Activated CD4-positive, alpha-beta T cell treated with anti-CD3 and anti-CD28 coated beads, Interleukin-2, amount 10 ng/mL, durations not matched to agents 24 days and 14 days (primary cell): ENCODE data around the gene LRRIQ3. TPM values are rescaled to one million over a fixed set of nuclear protein-coding genes. Genes with fewer than 3 reads are reported as not detected.

Source experiments
- DNase-seq: peaks from one replicate; pipeline ENCODE4 v3.0.0; 2022
- H3K27ac Mint-ChIP-seq: one replicate; pipeline ENCODE4 v1.8.0; 2022; ENCODE audit warnings: mild to moderate bottlenecking, mixed read lengths
- H3K27me3 Mint-ChIP-seq: one replicate; pipeline ENCODE4 v1.8.0; 2022; ENCODE audit warnings: mixed read lengths
- H3K36me3 Mint-ChIP-seq: one replicate; pipeline ENCODE4 v1.8.0; 2022; ENCODE audit warnings: low read depth, mild to moderate bottlenecking, mixed read lengths
- H3K4me1 Mint-ChIP-seq: one replicate; pipeline ENCODE4 v1.8.0; 2021; ENCODE audit warnings: mixed read lengths
- H3K4me3 Mint-ChIP-seq: one replicate; pipeline ENCODE4 v1.8.0; 2022; ENCODE audit warnings: mild to moderate bottlenecking, moderate library complexity, mixed read lengths
- H3K9me3 Mint-ChIP-seq: one replicate; pipeline ENCODE4 v1.8.0; 2021; ENCODE audit warnings: mixed read lengths
- intact Hi-C: fragments of 100-400 bp; cut with micrococcal nuclease; formaldehyde crosslinking; loops from one replicate; pipeline ENCODE4 v1.15.1; 2023
- total RNA-seq: library from RNA; stranded (reverse); gene quantifications from 2 replicates; pipeline ENCODE4 v1.2.3, GENCODE V29; 2022

Gene LRRIQ3, protein sequence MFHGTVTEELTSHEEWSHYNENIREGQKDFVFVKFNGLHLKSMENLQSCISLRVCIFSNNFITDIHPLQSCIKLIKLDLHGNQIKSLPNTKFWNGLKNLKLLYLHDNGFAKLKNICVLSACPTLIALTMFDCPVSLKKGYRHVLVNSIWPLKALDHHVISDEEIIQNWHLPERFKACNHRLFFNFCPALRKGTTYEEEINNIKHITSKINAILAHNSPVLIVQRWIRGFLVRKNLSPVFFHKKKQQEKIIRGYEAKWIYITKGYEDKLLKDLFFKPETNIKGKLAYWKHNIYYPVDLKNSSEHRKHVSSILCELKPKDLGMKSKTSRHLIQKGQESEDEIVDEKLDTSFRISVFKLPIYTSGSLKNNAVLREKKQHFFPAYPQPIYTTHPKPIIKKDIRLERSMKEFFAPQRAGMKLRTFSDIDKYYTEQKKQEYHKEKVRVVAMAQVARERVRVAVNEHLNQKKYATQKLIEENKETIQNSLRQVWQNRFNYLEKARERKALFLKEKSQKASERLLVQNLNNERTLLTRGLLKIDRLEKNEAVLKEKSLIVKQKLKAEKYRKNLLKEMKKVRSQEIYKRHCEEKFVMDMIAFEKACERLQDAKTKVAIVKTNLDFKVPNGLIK
- 0.17 and 0.35 TPM in 2 replicates for total RNA-seq

DNA sequence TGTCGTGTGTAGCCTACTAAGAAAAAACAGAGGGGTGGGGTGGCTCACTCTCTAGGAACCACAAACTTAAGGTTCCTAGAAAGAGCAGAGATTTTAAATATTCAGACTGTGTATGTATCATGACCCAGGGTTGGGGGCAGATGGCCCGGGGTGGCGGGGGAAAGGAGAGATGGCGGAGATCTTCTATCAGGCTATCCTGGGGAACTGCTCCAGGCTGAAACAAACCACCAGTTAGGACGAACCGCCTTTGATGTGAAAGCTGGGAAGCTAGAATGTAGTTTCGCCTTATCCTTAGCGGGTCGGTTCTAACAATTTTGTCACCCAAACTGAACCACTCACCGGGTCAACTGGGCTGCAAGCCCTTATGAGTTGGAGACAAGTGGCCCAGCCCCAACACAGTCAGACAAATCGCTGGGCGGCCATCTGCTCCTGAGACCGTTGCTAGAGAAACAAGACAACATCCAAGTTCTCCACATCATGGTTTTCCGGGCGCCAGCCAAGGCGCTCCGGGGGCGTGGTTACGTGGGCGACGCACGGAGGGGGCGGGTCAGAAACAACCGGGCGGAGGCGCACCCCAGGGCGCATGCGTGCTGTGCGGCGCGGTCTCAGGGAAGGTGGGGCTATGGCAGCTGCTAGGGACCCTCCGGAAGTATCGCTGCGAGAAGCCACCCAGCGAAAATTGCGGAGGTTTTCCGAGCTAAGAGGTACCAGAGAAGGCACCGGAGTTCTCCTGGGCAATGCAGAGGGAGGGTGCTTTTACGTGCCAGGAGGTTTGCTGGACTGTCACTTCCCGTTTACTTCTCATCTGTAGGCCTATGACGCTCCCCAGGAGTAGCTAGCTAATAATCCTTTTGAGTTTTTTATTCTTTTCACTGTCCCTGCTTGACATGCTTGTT is at the start of gene LRRIQ3, which contains the start of gene FPGT:
Gene LRRIQ3, minus strand, starts transcription at position 520 of the 896 bp plus-strand sequence. CDS start 14,492 bp downstream, outside the sequence.
Gene FPGT, plus strand, starts transcription at position 586 of the 896 bp plus-strand sequence. Its CDS starts 37 bp downstream, at position 623.
- Mint-ChIP-seq H3K4me1 (peaks cover 19% of the 10 kb centered on the region), H3K27me3 (peaks cover 5% of the 10 kb centered on the region), H3K27ac (peak within 1 kb of the TSS; percentile 93), H3K36me3 (peaks cover 12% of the 10 kb centered on the region), H3K9me3 (no peaks in the 10 kb centered on the region), H3K4me3 (peak within 1 kb of the TSS; percentile 89)
- intact Hi-C loops: loop anchor here (2.0 kb wide), 1 partner anchor 535 kb away; the partner anchor contains the start of genes CRYZ and TYW3
- peak; percentile 99 for DNase-seq

DNA sequence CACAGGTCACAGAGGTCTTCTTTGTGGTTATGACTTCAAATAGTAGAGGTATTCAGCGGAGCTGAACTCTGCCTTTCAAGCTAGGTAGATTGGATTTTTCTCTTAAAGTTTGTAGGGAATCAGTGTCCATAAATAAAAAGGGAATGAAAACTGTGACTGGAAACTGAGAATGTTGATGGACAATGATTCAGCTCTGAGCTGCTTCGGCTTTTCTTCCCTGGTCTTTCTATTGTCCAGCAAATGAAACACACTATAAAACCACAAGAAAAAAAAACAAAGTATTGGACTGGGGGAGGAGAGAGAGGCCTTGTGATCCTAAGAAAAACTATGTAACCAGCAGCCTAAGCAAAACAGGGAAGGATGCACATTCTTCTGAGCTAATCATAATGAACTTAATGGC is 48.3 kb upstream of the LRRIQ3 start:
- DNase-seq: no peak
- Mint-ChIP-seq H3K4me3 (no peak overlapping the region), H3K4me1 (no peaks in the 10 kb centered on the region), H3K36me3 (no peaks in the 10 kb centered on the region), H3K27ac (no peak overlapping the region), H3K27me3 (no peaks in the 10 kb centered on the region), H3K9me3 (no peaks in the 10 kb centered on the region)
- intact Hi-C loops: no loop called here

DNA sequence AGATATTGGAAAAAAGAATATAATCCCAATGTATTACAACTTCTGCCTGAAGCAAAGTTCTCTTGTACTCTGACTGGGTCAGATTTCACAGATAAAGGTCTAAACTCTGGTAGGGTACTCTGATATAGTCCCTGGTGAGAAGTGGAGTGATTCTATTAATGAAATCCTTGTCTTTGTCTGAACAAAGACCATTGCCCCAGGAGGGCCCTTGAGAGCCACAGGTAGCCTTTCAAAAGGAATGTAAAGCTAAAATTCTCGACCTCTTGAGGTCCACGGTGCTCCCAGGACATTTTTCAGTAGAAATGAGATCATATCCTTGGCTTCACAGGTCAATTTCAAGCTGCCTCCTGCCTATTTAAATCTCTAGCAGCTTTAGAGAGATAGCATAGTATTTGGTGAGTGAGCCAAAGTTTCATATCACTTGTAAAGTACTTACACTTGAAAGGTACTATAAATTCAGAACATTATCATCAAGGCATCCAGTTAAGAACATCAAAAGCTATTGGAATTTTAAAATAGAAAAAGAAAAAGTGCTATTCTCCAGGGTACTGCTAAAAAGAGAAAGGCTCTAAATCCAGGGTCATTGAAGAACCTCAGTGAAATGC is 47.3 kb upstream of the LRRIQ3 start:
- H3K4me3 Mint-ChIP-seq: no peak overlapping the region
- H3K27me3 Mint-ChIP-seq: no peaks in the 10 kb centered on the region
- no peak for DNase-seq
- H3K36me3 Mint-ChIP-seq: no peaks in the 10 kb centered on the region
- no peak overlapping the region for H3K27ac Mint-ChIP-seq
- H3K4me1 Mint-ChIP-seq: no peaks in the 10 kb centered on the region
- intact Hi-C loops: no loop called here
- no peaks in the 10 kb centered on the region for H3K9me3 Mint-ChIP-seq

DNA sequence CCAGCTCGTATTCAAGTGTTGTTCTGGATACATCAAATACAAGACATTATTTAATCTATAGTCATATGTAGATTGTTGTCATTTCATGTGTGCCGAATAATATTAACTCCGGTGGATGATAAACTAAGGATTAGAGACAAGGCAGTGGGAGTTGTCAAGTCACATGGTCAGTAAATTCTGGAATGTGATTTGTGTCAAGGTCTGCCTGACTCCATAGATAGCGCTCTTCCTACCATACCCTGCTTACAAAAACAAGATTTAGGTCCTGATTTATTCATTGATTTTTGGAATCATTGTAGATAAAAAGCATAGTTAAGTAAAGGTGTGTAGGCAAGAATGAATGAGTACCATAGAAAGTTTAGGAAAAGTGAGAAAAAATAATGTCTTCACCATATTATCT is 39.8 kb upstream of the LRRIQ3 start:
- Mint-ChIP-seq H3K4me1 (no peaks in the 10 kb centered on the region), H3K36me3 (no peaks in the 10 kb centered on the region), H3K9me3 (no peaks in the 10 kb centered on the region), H3K4me3 (no peak overlapping the region), H3K27me3 (no peaks in the 10 kb centered on the region), H3K27ac (no peak overlapping the region)
- DNase-seq: no peak
- intact Hi-C loops: no loop called here

DNA sequence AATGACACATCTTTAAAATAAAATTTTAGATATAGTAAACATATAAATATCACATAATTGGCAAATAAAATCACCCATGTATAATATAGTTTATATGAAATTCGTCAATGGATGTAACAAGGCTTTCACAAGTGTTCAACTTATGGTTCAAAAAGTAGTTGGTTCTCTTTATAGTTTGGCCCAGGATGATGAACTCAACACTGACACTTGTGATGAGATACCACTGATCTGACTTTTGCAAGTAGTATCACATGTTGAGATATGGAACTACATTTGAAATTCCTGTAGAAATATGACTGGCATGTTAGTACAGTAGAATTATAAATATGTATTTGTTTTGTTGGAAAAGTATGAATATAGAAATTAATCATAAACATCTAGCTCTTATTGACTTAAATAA is 39.1 kb upstream of the LRRIQ3 start:
- Mint-ChIP-seq H3K4me3 (no peak overlapping the region), H3K4me1 (no peaks in the 10 kb centered on the region), H3K36me3 (no peaks in the 10 kb centered on the region), H3K27ac (no peak overlapping the region), H3K27me3 (no peaks in the 10 kb centered on the region), H3K9me3 (no peaks in the 10 kb centered on the region)
- intact Hi-C loops: no loop called here
- no peak for DNase-seq

DNA sequence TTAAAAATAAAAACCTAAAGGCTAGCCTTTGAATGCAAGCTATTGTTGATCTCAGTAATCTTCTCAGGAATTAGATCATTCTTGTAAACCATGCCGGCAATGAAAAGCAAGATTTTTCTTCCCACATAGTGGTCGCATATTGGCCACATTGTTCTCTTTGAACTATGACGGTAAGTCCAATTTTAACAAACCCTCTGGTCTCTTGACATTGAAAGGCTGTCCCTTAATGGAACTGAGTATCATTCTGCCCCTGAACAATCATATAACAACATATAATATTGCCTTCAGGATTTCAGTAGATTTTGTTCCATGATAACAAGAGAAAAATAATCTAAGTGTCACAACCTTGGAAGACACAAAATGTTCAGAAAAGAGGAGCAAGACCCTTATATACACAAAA is 38.5 kb upstream of the LRRIQ3 start:
- Mint-ChIP-seq H3K4me3 (no peak overlapping the region), H3K9me3 (no peaks in the 10 kb centered on the region), H3K27me3 (no peaks in the 10 kb centered on the region), H3K4me1 (no peaks in the 10 kb centered on the region), H3K27ac (no peak overlapping the region), H3K36me3 (no peaks in the 10 kb centered on the region)
- DNase-seq: no peak
- intact Hi-C loops: no loop called here

DNA sequence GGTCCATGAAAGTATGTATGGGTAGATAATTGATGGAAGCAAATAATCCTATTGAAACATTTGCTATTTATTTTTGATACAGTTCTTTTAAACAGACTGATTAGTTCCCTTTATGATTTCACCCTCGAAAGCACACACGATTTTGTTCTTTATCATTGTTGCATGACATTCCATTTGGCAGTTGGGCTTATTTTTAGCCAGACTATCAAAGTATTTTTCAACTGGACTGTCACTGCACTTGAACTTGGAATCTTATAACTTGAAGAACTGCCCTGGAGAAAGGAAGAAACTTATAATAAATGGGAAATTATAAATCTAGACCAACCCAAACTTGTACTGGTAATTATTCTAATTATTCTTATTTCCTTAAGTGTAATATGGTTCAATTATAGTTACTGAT is 37.2 kb upstream of the LRRIQ3 start, which contains the start of gene TNNI3K:
Gene TNNI3K, plus strand, starts transcription at position 235 of the 400 bp plus-strand sequence. Its CDS starts 65 bp downstream, at position 300.
- H3K4me1 Mint-ChIP-seq: no peaks in the 10 kb centered on the region
- no peak within 1 kb of the TSS for H3K27ac Mint-ChIP-seq
- H3K36me3 Mint-ChIP-seq: no peaks in the 10 kb centered on the region
- no peak within 1 kb of the TSS for H3K4me3 Mint-ChIP-seq
- DNase-seq: no peak
- no peaks in the 10 kb centered on the region for H3K27me3 Mint-ChIP-seq
- intact Hi-C loops: no loop called here
- no peaks in the 10 kb centered on the region for H3K9me3 Mint-ChIP-seq

DNA sequence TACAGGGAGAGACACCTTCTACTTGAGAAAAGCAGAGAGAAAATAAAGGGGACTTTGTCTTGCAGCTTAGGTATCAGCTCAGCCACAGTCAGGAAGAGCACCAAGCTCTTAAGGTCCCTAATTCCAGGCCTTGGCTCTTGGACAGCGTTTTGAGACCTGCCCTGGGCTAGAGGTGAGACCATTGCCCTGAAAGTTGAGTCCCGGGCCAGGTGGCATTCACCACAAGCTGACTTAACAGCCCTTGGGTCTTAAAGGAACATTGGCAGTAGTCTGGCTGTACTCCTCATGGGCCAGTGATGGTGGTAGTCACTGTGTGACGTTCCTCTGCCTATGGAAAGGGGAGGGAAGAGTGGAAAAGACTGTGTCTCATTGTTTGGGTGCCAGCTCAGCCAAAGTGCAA is 25.5 kb upstream of the LRRIQ3 start:
- Mint-ChIP-seq H3K27me3 (no peaks in the 10 kb centered on the region), H3K9me3 (peaks cover 3% of the 10 kb centered on the region), H3K4me3 (no peak overlapping the region), H3K4me1 (no peaks in the 10 kb centered on the region), H3K27ac (no peak overlapping the region), H3K36me3 (no peaks in the 10 kb centered on the region)
- intact Hi-C loops: no loop called here
- DNase-seq: no peak

DNA sequence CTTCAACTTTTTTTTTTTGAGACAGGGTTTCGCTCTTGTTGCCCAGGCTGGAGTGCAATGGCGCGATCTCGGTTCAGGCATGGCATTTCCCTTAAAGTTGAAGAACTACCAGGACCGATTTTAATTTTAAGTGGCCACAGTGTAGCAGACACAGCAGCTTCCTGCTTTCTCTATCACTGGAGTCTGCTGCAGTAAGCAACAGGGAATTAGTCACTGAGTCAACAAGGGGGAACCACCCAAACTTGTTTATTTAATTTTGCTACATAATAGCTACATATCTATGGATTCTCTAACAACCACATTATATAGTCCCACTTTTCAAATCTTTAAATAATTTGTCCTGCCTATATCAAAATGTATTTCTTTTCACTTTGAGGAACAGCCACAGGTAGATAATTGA is 24.7 kb upstream of the LRRIQ3 start:
- H3K4me1 Mint-ChIP-seq: no peaks in the 10 kb centered on the region
- intact Hi-C loops: no loop called here
- H3K9me3 Mint-ChIP-seq: peaks cover 3% of the 10 kb centered on the region
- no peak overlapping the region for H3K4me3 Mint-ChIP-seq
- H3K27me3 Mint-ChIP-seq: no peaks in the 10 kb centered on the region
- H3K36me3 Mint-ChIP-seq: no peaks in the 10 kb centered on the region
- H3K27ac Mint-ChIP-seq: no peak overlapping the region
- no peak for DNase-seq

DNA sequence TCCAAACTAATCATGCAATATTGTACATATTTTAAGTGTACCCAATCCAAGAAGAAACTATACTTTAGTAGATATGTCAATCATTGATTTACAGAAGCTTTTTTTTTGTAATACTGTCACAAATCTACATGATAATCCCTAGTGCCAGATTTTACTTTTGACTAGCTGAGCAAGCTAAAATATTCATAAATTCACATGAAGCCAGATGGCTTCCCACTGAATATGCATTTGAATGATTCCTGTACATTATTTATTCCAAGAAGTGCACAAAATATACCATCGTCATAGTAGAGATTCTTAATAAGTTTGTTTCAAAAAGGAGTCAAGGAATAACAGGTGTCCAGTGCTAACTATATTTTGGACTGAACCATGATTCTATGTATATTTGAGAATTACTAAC is 17.3 kb upstream of the LRRIQ3 start:
- Mint-ChIP-seq H3K4me3 (no peak overlapping the region), H3K4me1 (no peaks in the 10 kb centered on the region), H3K27ac (no peak overlapping the region), H3K9me3 (no peaks in the 10 kb centered on the region), H3K36me3 (no peaks in the 10 kb centered on the region), H3K27me3 (no peaks in the 10 kb centered on the region)
- DNase-seq: no peak
- intact Hi-C loops: no loop called here

DNA sequence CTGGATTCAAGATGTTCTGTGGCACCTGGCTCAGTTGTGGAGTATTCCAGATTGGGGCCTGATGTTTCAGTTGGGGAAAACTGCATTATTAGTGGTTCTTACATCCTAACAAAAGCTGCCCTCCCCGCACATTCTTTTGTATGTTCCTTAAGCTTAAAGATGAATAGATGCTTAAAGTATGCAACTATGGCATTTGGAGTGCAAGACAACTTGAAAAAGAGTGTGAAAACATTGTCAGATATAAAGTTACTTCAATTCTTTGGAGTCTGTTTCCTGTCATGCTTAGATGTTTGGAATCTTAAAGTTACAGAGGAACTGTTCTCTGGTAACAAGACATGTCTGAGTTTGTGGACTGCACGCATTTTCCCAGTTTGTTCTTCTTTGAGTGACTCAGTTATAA is 7.3 kb upstream of the LRRIQ3 start:
- H3K27me3 Mint-ChIP-seq: no peaks in the 10 kb centered on the region
- H3K9me3 Mint-ChIP-seq: no peaks in the 10 kb centered on the region

DNA sequence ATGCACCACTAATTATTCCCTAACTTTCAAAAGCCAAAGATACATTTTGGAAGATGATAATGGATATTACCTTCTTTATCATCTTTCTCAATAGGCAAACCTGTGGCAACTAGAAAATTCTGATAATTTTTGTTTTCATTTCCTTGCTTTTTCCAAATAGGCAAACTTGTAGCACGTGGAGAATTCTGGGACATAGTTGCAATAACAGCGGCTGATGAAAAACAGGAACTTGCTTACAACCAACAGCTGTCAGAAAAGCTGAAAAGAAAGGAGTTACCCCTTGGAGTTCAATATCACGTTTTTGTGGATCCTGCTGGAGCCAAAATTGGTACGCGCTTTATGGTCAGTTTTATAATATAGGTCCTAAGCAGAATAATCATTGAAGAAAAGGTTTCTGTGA is 1.5 kb upstream of the LRRIQ3 start:
- DNase-seq: no peak
- peaks cover 5% of the 10 kb centered on the region for H3K27me3 Mint-ChIP-seq
- no peak overlapping the region for H3K27ac Mint-ChIP-seq
- peak overlapping the region; percentile 89 for H3K4me3 Mint-ChIP-seq
- no peaks in the 10 kb centered on the region for H3K9me3 Mint-ChIP-seq
- intact Hi-C loops: loop anchor here (2.0 kb wide), 1 partner anchor 533 kb away; the partner anchor contains the start of genes CRYZ and TYW3
- H3K36me3 Mint-ChIP-seq: peaks cover 14% of the 10 kb centered on the region
- peaks cover 19% of the 10 kb centered on the region for H3K4me1 Mint-ChIP-seq

More for the DNA sequence above, 7.3 kb upstream of the LRRIQ3 start:
- intact Hi-C loops: no loop called here
- H3K27ac Mint-ChIP-seq: no peak overlapping the region
- H3K36me3 Mint-ChIP-seq: peaks cover 14% of the 10 kb centered on the region
- no peak for DNase-seq
- no peaks in the 10 kb centered on the region for H3K4me1 Mint-ChIP-seq
- H3K4me3 Mint-ChIP-seq: no peak overlapping the region

DNA sequence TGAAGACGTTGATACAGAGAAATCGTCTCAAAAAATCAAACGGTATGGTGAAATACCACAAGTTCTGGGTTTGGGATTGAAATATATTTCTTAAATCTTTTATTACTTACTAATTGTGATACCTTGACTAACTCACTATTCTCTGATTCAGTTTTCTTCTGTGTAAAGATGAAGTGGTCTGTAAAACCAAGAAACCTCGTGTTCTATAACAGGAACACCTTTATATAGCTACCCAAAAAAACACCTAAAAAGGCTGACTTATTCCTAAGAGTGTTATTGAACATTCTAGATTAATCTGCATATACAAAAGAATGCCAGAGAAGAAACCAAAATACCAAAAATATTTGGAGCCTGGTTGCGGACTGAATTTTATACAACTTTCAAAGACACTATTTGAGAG is 721 bp downstream of the LRRIQ3 start:
- Mint-ChIP-seq H3K27ac (peak overlapping the region; percentile 93), H3K4me3 (peak overlapping the region; percentile 89), H3K9me3 (no peaks in the 10 kb centered on the region), H3K36me3 (peaks cover 12% of the 10 kb centered on the region), H3K27me3 (peaks cover 5% of the 10 kb centered on the region), H3K4me1 (peaks cover 19% of the 10 kb centered on the region)
- intact Hi-C loops: no loop called here
- no peak for DNase-seq
